ENCODE data around the gene NF1. TPM values are rescaled to one million over a fixed set of nuclear protein-coding genes. Genes with fewer than 3 reads are reported as not detected.

The NF1 gene
- total RNA-seq, 1 experiment from 2014 or later = 16.4 TPM

DNA sequence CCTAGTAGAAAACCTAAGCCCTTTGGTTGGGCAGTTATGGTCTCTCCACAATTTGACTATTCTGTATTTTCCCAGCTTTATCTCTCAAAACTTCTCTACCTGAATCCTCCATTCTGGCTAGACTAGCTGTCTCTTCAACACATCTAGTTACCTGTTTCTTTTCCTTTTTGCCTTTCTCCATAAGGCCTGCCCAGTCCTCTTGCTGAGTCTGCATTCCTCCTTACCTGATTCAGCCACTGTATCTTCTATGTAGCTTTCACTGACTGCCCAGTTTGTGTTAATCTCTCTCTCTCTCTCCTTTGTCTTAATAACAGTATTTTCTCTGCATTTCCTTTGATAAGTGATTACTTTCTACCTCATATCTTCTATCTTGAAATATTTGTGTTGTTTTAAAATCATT lies 228.8 kb downstream of the NF1 start:
- ChIA-PET CTCF (no interaction called here), POLR2A (ENCODE audit: unreplicated experiment) (no interaction called here)
- H3K4me1 ChIP-seq (ENCODE audit: insufficient read depth, low read length) = peaks cover 30% of the 10 kb centered on the region
- no peaks in the 10 kb centered on the region for H3K79me2 ChIP-seq (ENCODE audit: low read length)
- H4K20me1 ChIP-seq (ENCODE audit: low read length) = no peaks in the 10 kb centered on the region
- no peak overlapping the region for H3K4me2 ChIP-seq (ENCODE audit: low read length)
- no peak overlapping the region for H3K4me3 ChIP-seq (ENCODE audit: low read length)
- no peaks in the 10 kb centered on the region for H3K36me3 ChIP-seq (ENCODE audit: low read depth, low read length)
- BruUV-seq (replicated peaks) = no TSS peak
- H3K27me3 ChIP-seq (ENCODE audit: low read length) = no peaks in the 10 kb centered on the region
- intact Hi-C loops (cut with micrococcal nuclease) = loop anchor here (5.0 kb wide), 1 partner anchor 76 kb away; no protein-coding TSS in a partner anchor
- no peak for ATAC-seq
- H3K9me3 ChIP-seq (ENCODE audit: low read length) = no peaks in the 10 kb centered on the region
- TF ChIP-seq EZH2 (IDR thresholded peaks at IDR 0.05; ENCODE audit: low read length, unreplicated experiment) (no peak), CTCF (conservative IDR thresholded peaks at IDR 0.05; ENCODE audit: low read depth, low read length) (no peak), EZH2phosphoT487 (IDR thresholded peaks at IDR 0.05; ENCODE audit: borderline replicate concordance, low read length) (no peak)
- no peaks in the 10 kb centered on the region for H3K9me2 ChIP-seq (replicated peaks; ENCODE audit: low read length)
- H2AFZ ChIP-seq (ENCODE audit: low read length) = no peak overlapping the region
- no peak overlapping the region for H3K27ac ChIP-seq (ENCODE audit: low read length)
- H3K9ac ChIP-seq (ENCODE audit: low read length) = no peak overlapping the region
- no peaks in the 10 kb centered on the region for H3F3A ChIP-seq (ENCODE audit: low read length, unreplicated experiment)
- DNase-seq = no peak

GRCh38 chr17:31327534-31328159 lies 232.9 kb downstream of the NF1 start:
- peak overlapping the region; percentile 50 for H3K27ac ChIP-seq (ENCODE audit: low read length)
- ATAC-seq (peak; percentile 96), DNase-seq (peak; percentile 78)
- BruUV-seq (replicated peaks) = no TSS peak
- no peaks in the 10 kb centered on the region for H4K20me1 ChIP-seq (ENCODE audit: low read length)
- H3K9ac ChIP-seq (ENCODE audit: low read length) = no peak overlapping the region; the same call in 1 of the 2 replicates
- peaks cover 23% of the 10 kb centered on the region for H3K4me1 ChIP-seq (ENCODE audit: insufficient read depth, low read length)
- no peaks in the 10 kb centered on the region for H3F3A ChIP-seq (ENCODE audit: low read length, unreplicated experiment)
- H3K9me2 ChIP-seq (replicated peaks; ENCODE audit: low read length) = no peaks in the 10 kb centered on the region
- H3K79me2 ChIP-seq (ENCODE audit: low read length) = no peaks in the 10 kb centered on the region
- peak overlapping the region; percentile 62 for H3K4me2 ChIP-seq (ENCODE audit: low read length)
- TF ChIP-seq CTCF (conservative IDR thresholded peaks at IDR 0.05; ENCODE audit: low read depth, low read length) = no peak
- no peak for TF ChIP-seq EZH2 (IDR thresholded peaks at IDR 0.05; ENCODE audit: low read length, unreplicated experiment)
- no peak for TF ChIP-seq EZH2phosphoT487 (IDR thresholded peaks at IDR 0.05; ENCODE audit: borderline replicate concordance, low read length)
- intact Hi-C loops (cut with micrococcal nuclease) = no loop called here
- H3K36me3 ChIP-seq (ENCODE audit: low read depth, low read length) = no peaks in the 10 kb centered on the region
- ChIA-PET CTCF (no interaction called here), POLR2A (ENCODE audit: unreplicated experiment) (no interaction called here)
- no peak overlapping the region for H2AFZ ChIP-seq (ENCODE audit: low read length)
- H3K27me3 ChIP-seq (ENCODE audit: low read length) = no peaks in the 10 kb centered on the region
- H3K4me3 ChIP-seq (ENCODE audit: low read length) = no peak overlapping the region; the same call in 1 of the 2 replicates
- H3K9me3 ChIP-seq (ENCODE audit: low read length) = no peaks in the 10 kb centered on the region

DNA sequence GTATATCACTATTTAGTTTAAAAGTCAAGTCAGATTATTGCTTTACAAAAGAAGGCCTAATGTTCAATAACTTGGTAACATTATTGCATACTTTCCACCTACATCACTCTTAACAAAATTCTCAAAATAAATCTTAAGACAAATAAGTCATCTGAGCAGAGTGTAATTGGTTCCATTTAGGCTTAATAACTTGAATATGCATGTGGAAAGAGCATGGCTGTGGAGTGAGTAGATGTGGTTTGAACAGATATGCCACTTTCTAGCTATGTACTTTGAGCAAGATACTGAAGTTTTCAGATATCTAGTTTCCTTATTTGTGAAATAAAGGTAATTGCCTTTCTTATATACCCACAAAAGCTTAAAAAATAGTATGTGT lies 233.4 kb downstream of the NF1 start:
- ATAC-seq = peak; percentile 31
- Histone ChIP-seq H3K9me3 (ENCODE audit: low read length) (no peaks in the 10 kb centered on the region), H3F3A (ENCODE audit: low read length, unreplicated experiment) (no peaks in the 10 kb centered on the region), H3K79me2 (ENCODE audit: low read length) (no peaks in the 10 kb centered on the region), H4K20me1 (ENCODE audit: low read length) (no peaks in the 10 kb centered on the region), H3K9ac (ENCODE audit: low read length) (no peak overlapping the region), H3K9me2 (replicated peaks; ENCODE audit: low read length) (no peaks in the 10 kb centered on the region), H2AFZ (ENCODE audit: low read length) (no peak overlapping the region), H3K4me3 (ENCODE audit: low read length) (no peak overlapping the region; the same call in 1 of the 2 replicates), H3K27ac (ENCODE audit: low read length) (peak overlapping the region; percentile 50), H3K4me2 (ENCODE audit: low read length) (peak overlapping the region; percentile 62), H3K36me3 (ENCODE audit: low read depth, low read length) (no peaks in the 10 kb centered on the region), H3K27me3 (ENCODE audit: low read length) (no peaks in the 10 kb centered on the region), H3K4me1 (ENCODE audit: insufficient read depth, low read length) (peaks cover 23% of the 10 kb centered on the region)
- ChIA-PET CTCF (no interaction called here), POLR2A (ENCODE audit: unreplicated experiment) (no interaction called here)
- no TSS peak for BruUV-seq (replicated peaks)
- TF ChIP-seq CTCF (conservative IDR thresholded peaks at IDR 0.05; ENCODE audit: low read depth, low read length) = no peak
- no peak for TF ChIP-seq EZH2phosphoT487 (IDR thresholded peaks at IDR 0.05; ENCODE audit: borderline replicate concordance, low read length)
- TF ChIP-seq EZH2 (IDR thresholded peaks at IDR 0.05; ENCODE audit: low read length, unreplicated experiment) = no peak
- peak; percentile 1 for DNase-seq
- intact Hi-C loops (cut with micrococcal nuclease) = no loop called here

All from PC-3 (cell line).